Colonic mucosa (tissue), 4 donors: ENCODE data around the gene IL18BP. TPM values are rescaled to one million over a fixed set of nuclear protein-coding genes. Genes with fewer than 3 reads are reported as not detected.

Experiments
- DNase-seq: peaks from one replicate; pipeline ENCODE4 v3.0.0-alpha.2; 2020
- H3K27ac ChIP-seq: fragments of 200-600 bp; one replicate; pipeline ENCODE4 v1.8.0; 2021
- H3K27me3 ChIP-seq: fragments of 200-600 bp; one replicate; pipeline ENCODE4 v1.8.0; 2021
- H3K36me3 ChIP-seq: fragments of 200-600 bp; one replicate; pipeline ENCODE4 v1.8.0; 2021
- H3K4me1 ChIP-seq: fragments of 200-600 bp; one replicate; pipeline ENCODE4 v1.8.0; 2021; ENCODE audit warnings: mild to moderate bottlenecking
- H3K4me3 ChIP-seq: fragments of 200-600 bp; one replicate; pipeline ENCODE4 v1.8.0; 2021
- H3K9ac ChIP-seq, 2 donors: one replicate each; pipeline ENCODE4 v1.7.0; 2013; ENCODE audit warnings: control low read depth in 2 of 2, low read depth in 2 of 2, low read length in 2 of 2
- H3K9me3 ChIP-seq: fragments of 200-600 bp; one replicate; pipeline ENCODE4 v1.8.0; 2021
- CTCF ChIP-seq: fragments of 200-600 bp; IDR thresholded peaks from one replicate; pipeline ENCODE4 v1.8.0; 2022; ENCODE audit warnings: antibody characterized with exemption, mild to moderate bottlenecking
- intact Hi-C: fragments of 100-400 bp; cut with DNase I; formaldehyde crosslinking; loops from one replicate; pipeline ENCODE4 v1.14.1; 2022
- total RNA-seq, 2 donors: library from RNA; stranded (reverse); fragmentation: NEBNext Ultra II Directional in 1 of 2; extraction: Animal tissue kit (Norgen Biotek cat#: 25700) in 1 of 2; gene quantifications; one replicate each; pipeline ENCODE4 v1.2.1, GENCODE V29; 2021
- donor health status: healthy.
- donor health status: DM: no; HTN: no; CAD: no.
- donor health status: DM: no; HTN: no; CAD: no.

The IL18BP gene
- total RNA-seq: 1 to 10 TPM; 5.6 to 9.0 TPM

DNA sequence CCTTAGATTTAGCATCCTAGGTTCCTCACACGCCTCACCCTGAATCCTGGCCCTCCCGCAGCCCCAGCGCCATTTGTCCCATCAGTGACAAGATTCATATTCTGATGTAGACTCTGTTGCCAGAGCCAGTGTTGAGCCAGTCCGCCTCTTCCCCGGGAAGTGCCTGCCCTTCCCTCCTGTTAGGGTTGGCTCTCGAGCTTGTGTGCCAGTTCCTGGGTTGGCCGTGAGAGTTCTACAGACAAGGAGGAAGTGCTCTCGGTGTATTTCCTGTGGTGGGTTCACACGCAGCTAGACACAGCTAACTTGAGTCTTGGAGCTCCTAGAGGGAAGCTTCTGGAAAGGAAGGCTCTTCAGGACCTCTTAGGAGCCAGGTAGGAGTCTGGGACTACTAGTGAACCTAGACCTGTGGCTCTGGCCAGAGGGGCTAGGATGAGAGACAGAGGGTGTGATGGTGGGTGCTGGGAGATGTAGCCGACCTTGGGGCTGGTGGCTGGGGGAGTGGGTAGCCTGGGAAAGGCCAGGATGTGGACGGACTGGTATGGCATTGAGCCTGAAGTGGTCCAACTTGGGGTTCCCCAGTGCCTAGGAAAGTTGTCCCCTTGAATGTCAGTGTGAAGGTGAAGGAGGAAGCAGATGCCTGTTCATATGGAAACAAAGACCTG is at the start of gene IL18BP:
Gene IL18BP, plus strand, starts transcription at position 261 of the 662 bp plus-strand sequence. CDS start 1,076 bp downstream, outside the sequence.
- H3K9ac ChIP-seq: peak within 1 kb of the TSS in 1 of 2 donors; percentile 48
- H3K9me3 ChIP-seq: no peaks in the 10 kb centered on the region

GRCh38 chr11:71949034-71949433 is 49.7 kb upstream of the IL18BP start:
- intact Hi-C loops: no loop called here
- H3K27me3 ChIP-seq: no peaks in the 10 kb centered on the region
- no peak for TF ChIP-seq CTCF
- H3K9me3 ChIP-seq: no peaks in the 10 kb centered on the region
- peak overlapping the region; percentile 13 for H3K27ac ChIP-seq
- no peak overlapping the region for H3K9ac ChIP-seq
- no peaks in the 10 kb centered on the region for H3K36me3 ChIP-seq
- no peak for DNase-seq
- peaks cover 7% of the 10 kb centered on the region for H3K4me1 ChIP-seq
- no peak overlapping the region for H3K4me3 ChIP-seq

More for the DNA sequence above, at the start of gene IL18BP:
- no peak for TF ChIP-seq CTCF
- Histone ChIP-seq H3K4me3 (no peak within 1 kb of the TSS), H3K4me1 (peaks cover 3% of the 10 kb centered on the region), H3K27ac (peak within 1 kb of the TSS; percentile 62), H3K36me3 (peaks cover 12% of the 10 kb centered on the region), H3K27me3 (no peaks in the 10 kb centered on the region)
- DNase-seq: no peak
- intact Hi-C loops: no loop called here

- intact Hi-C loops: no loop called here
- Histone ChIP-seq H3K27ac (no peak overlapping the region), H3K9me3 (no peaks in the 10 kb centered on the region), H3K9ac (no peak overlapping the region), H3K4me1 (peaks cover 7% of the 10 kb centered on the region), H3K36me3 (no peaks in the 10 kb centered on the region), H3K4me3 (no peak overlapping the region), H3K27me3 (no peaks in the 10 kb centered on the region)
- no peak for DNase-seq
- TF ChIP-seq CTCF: no peak
Observed at GRCh38 chr11:71951741-71952310, 46.9 kb upstream of the IL18BP start.

GRCh38 chr11:71955898-71956456 is 42.7 kb upstream of the IL18BP start:
- Histone ChIP-seq H3K36me3 (no peaks in the 10 kb centered on the region), H3K4me3 (no peak overlapping the region), H3K4me1 (no peaks in the 10 kb centered on the region), H3K27ac (no peak overlapping the region), H3K9me3 (no peaks in the 10 kb centered on the region), H3K9ac (no peak overlapping the region), H3K27me3 (no peaks in the 10 kb centered on the region)
- intact Hi-C loops: no loop called here
- TF ChIP-seq CTCF: no peak
- DNase-seq: no peak

- Histone ChIP-seq H3K9me3 (no peaks in the 10 kb centered on the region), H3K27ac (no peak overlapping the region), H3K36me3 (no peaks in the 10 kb centered on the region), H3K9ac (no peak overlapping the region), H3K4me1 (no peaks in the 10 kb centered on the region), H3K27me3 (no peaks in the 10 kb centered on the region), H3K4me3 (no peak overlapping the region)
- no peak for TF ChIP-seq CTCF
- DNase-seq: no peak
- intact Hi-C loops: no loop called here
Observed at GRCh38 chr11:71962428-71963038, 36.2 kb upstream of the IL18BP start.
